ENCODE results near the gene YPEL2.

The YPEL2 gene

DNA sequence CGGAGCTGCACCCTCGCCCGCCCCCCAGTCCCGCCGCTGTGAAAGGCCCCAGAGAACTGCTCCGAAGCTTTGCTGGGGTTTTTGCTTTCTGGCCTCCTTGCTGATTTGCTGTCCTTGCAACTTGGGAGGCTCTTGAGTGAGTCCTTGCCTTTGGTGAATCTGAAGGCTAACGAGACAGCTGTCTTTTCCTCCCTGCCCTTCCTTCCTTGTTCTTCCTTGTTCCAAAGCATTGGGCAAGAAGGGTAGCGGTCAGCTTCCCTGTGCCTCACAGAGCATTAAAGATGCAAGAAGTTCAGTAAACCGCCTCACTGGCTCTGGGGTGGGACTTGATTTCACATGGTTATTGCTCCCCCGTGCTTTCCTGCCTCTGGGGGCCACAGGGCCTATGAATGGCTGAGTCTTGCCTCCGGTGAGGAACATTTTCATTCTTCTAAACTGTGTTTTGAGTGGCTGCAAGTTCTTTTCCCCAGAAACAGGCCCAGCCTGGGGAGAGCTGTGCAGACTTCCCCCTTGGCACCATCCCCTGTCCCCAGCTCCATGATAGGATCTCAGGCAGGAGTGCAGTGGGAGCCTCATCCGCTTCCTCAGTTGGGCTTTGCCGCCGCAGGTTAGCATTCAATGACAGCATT, 1.4 kb downstream of the YPEL2 start:
- Histone ChIP-seq H3K36me3 (no peaks in the 10 kb centered on the region), H3K9me3 (no peaks in the 10 kb centered on the region), H3K27ac (peak overlapping the region; percentile 99), H3K27me3 (no peaks in the 10 kb centered on the region), H3K4me3 (peak overlapping the region; percentile 89 to 99), H3K4me1 (peaks cover 0 to 78% (median 65%) of the 10 kb centered on the region in 4 donors)
- TF ChIP-seq, protein P1, sequence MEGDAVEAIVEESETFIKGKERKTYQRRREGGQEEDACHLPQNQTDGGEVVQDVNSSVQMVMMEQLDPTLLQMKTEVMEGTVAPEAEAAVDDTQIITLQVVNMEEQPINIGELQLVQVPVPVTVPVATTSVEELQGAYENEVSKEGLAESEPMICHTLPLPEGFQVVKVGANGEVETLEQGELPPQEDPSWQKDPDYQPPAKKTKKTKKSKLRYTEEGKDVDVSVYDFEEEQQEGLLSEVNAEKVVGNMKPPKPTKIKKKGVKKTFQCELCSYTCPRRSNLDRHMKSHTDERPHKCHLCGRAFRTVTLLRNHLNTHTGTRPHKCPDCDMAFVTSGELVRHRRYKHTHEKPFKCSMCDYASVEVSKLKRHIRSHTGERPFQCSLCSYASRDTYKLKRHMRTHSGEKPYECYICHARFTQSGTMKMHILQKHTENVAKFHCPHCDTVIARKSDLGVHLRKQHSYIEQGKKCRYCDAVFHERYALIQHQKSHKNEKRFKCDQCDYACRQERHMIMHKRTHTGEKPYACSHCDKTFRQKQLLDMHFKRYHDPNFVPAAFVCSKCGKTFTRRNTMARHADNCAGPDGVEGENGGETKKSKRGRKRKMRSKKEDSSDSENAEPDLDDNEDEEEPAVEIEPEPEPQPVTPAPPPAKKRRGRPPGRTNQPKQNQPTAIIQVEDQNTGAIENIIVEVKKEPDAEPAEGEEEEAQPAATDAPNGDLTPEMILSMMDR (IDR thresholded peaks at IDR 0.05): no peak
- DNase-seq: peak; percentile 76 to 80
- intact Hi-C loops (cut with DNase I; ENCODE audit: low total_unique reads): no loop called here

DNA sequence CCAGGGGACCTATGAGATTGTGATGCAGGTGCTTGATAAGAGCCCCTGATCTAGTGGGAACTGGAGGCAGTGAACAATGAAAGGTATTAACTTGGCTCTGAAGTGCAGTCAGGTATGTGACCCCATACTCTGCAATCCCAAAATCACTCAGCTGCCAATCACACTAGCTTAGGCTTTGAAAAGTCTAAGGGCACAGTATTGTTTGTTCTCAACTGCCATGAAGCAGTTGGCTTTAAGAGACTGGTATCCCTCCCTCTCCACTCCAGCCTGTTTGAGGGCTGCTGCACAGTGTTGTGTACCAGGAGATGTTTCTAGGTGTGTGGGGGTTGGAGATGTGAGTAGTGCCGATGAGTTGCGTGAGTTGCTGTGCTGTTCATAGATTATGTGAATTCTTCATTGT, 2.4 kb downstream of the YPEL2 start:
- H3K27ac ChIP-seq: peak overlapping the region; percentile 99

GRCh38 chr17:59335685-59336084, 4.2 kb downstream of the YPEL2 start:
- Histone ChIP-seq H3K4me3 (no peak overlapping the region), H3K27me3 (no peaks in the 10 kb centered on the region), H3K9me3 (no peaks in the 10 kb centered on the region), H3K36me3 (no peaks in the 10 kb centered on the region), H3K27ac (peak overlapping the region in 1 of 2 donors; percentile 99), H3K4me1 (peaks cover 0 to 78% (median 59%) of the 10 kb centered on the region in 4 donors)
- TF ChIP-seq, protein P1 (IDR thresholded peaks at IDR 0.05): no peak
- no peak for DNase-seq
- intact Hi-C loops (cut with DNase I; ENCODE audit: low total_unique reads): no loop called here

More for the DNA sequence above, 2.4 kb downstream of the YPEL2 start:
- intact Hi-C loops (cut with DNase I; ENCODE audit: low total_unique reads): no loop called here
- Histone ChIP-seq H3K4me3 (peak overlapping the region; percentile 89 to 99), H3K9me3 (no peaks in the 10 kb centered on the region), H3K36me3 (no peaks in the 10 kb centered on the region), H3K4me1 (peaks cover 0 to 79% (median 66%) of the 10 kb centered on the region in 4 donors), H3K27me3 (no peaks in the 10 kb centered on the region)
- DNase-seq: no peak
- TF ChIP-seq, protein P1 (IDR thresholded peaks at IDR 0.05): no peak

- H3K36me3 ChIP-seq: no peaks in the 10 kb centered on the region
- H3K4me3 ChIP-seq: no peak overlapping the region
- peak overlapping the region in 1 of 2 donors; percentile 9 for H3K27ac ChIP-seq
- TF ChIP-seq, protein P1 (IDR thresholded peaks at IDR 0.05): no peak
- no peak for DNase-seq
- peaks cover 0 to 98% (median 73%) of the 10 kb centered on the region in 4 donors for H3K4me1 ChIP-seq
- intact Hi-C loops (cut with DNase I; ENCODE audit: low total_unique reads): no loop called here
- no peaks in the 10 kb centered on the region for H3K27me3 ChIP-seq
- H3K9me3 ChIP-seq: no peaks in the 10 kb centered on the region
These were observed 6.4 kb downstream of the YPEL2 start for GRCh38 chr17:59337741-59338299.

DNA sequence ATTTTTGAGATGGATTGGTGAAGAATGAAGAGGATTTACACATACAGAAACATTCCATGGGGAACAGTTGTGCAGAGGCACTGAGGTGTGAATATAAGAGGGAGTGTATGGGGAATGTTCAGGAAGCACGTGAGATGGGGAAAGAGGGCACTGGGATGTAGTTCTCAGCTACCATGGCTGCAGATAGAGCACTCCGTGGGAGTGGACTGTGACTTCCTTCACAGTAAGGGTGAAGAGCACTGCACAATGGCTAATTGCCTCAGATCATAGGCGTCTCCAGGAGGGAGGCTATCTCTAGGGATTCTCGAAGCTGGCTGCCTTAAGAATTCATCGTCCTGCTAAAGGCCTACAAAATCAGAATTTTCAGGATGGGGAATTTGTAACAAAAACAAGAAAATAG, 7.0 kb downstream of the YPEL2 start:
- TF ChIP-seq, protein P1 (IDR thresholded peaks at IDR 0.05): no peak

More for the DNA sequence above, 7.0 kb downstream of the YPEL2 start:
- intact Hi-C loops (cut with DNase I; ENCODE audit: low total_unique reads): no loop called here
- DNase-seq: no peak
- H3K27me3 ChIP-seq: no peaks in the 10 kb centered on the region
- H3K4me1 ChIP-seq: peaks cover 0 to 99% (median 77%) of the 10 kb centered on the region in 4 donors
- no peak overlapping the region for H3K4me3 ChIP-seq
- H3K36me3 ChIP-seq: no peaks in the 10 kb centered on the region
- H3K27ac ChIP-seq: peak overlapping the region in 1 of 2 donors; percentile 9
- no peaks in the 10 kb centered on the region for H3K9me3 ChIP-seq

Data from tibial artery (tissue), 4 donors.